ENCODE measurements around the gene RDH16. TPM values are rescaled to one million over a fixed set of nuclear protein-coding genes. Genes with fewer than 3 reads are reported as not detected.
A peak's percentile ranks its signal among the peaks of the same experiment; 100 is the strongest.

The RDH16 gene
- total and polyA plus RNA-seq, 2 donors from 2014 or later: 0.15 to 0.41 TPM

GRCh38 chr12:56948881-56949280 lies 8.5 kb downstream of the RDH16 start:
- DNase-seq (peak in 1 of 5 donors; percentile 9), FAIRE-seq (no peak)
- H3K27me3 ChIP-seq (ENCODE audit: control insufficient read depth, insufficient read depth, low read length): no peaks in the 10 kb centered on the region
- no peak overlapping the region for H3K9ac ChIP-seq (ENCODE audit: low read length in 3 of 3)
- no peak overlapping the region for H3K4me3 ChIP-seq (ENCODE audit: low read length in 3 of 3)
- H3K36me3 ChIP-seq (ENCODE audit: control insufficient read depth in 2 of 3, insufficient read depth in 3 of 3, low read length in 3 of 3): no peaks in the 10 kb centered on the region
- H3K9me3 ChIP-seq (ENCODE audit: control insufficient read depth in 2 of 3, insufficient read depth in 1 of 3, low read length in 3 of 3): no peaks in the 10 kb centered on the region
- no peak overlapping the region for H3K27ac ChIP-seq (ENCODE audit: low read depth in 2 of 2, low read length in 2 of 2)
- no peaks in the 10 kb centered on the region for H3K4me1 ChIP-seq (ENCODE audit: control insufficient read depth in 2 of 3, insufficient read depth in 2 of 3, low read depth in 1 of 3, low read length in 3 of 3)
- intact Hi-C loops (cut with DNase I): no loop called here
- TF ChIP-seq CTCF (IDR thresholded peaks at IDR 0.05; ENCODE audit: borderline replicate concordance, extremely low read depth, insufficient read depth): no peak

- H3K9me3 ChIP-seq (ENCODE audit: control insufficient read depth in 2 of 3, insufficient read depth in 1 of 3, low read length in 3 of 3): no peaks in the 10 kb centered on the region
- TF ChIP-seq CTCF (IDR thresholded peaks at IDR 0.05; ENCODE audit: borderline replicate concordance, extremely low read depth, insufficient read depth): no peak
- FAIRE-seq: no peak
These were observed 9.0 kb downstream of the RDH16 start for GRCh38 chr12:56948457-56948777.

GRCh38 chr12:56947633-56948456 lies 9.6 kb downstream of the RDH16 start:
- DNase-seq: no peak
- Histone ChIP-seq H3K9ac (ENCODE audit: low read length in 3 of 3) (no peak overlapping the region), H3K9me3 (ENCODE audit: control insufficient read depth in 2 of 3, insufficient read depth in 1 of 3, low read length in 3 of 3) (no peaks in the 10 kb centered on the region), H3K4me1 (ENCODE audit: control insufficient read depth in 2 of 3, insufficient read depth in 2 of 3, low read depth in 1 of 3, low read length in 3 of 3) (no peaks in the 10 kb centered on the region), H3K27me3 (ENCODE audit: control insufficient read depth, insufficient read depth, low read length) (no peaks in the 10 kb centered on the region), H3K36me3 (ENCODE audit: control insufficient read depth in 2 of 3, insufficient read depth in 3 of 3, low read length in 3 of 3) (no peaks in the 10 kb centered on the region), H3K4me3 (ENCODE audit: low read length in 3 of 3) (no peak overlapping the region), H3K27ac (ENCODE audit: low read depth in 2 of 2, low read length in 2 of 2) (no peak overlapping the region)
- no peak for TF ChIP-seq CTCF (IDR thresholded peaks at IDR 0.05; ENCODE audit: borderline replicate concordance, extremely low read depth, insufficient read depth)
- no peak for FAIRE-seq
- intact Hi-C loops (cut with DNase I): no loop called here

More at GRCh38 chr12:56948457-56948777, 9.0 kb downstream of the RDH16 start:
- H3K27ac ChIP-seq (ENCODE audit: low read depth in 2 of 2, low read length in 2 of 2): no peak overlapping the region
- intact Hi-C loops (cut with DNase I): no loop called here
- no peaks in the 10 kb centered on the region for H3K36me3 ChIP-seq (ENCODE audit: control insufficient read depth in 2 of 3, insufficient read depth in 3 of 3, low read length in 3 of 3)
- H3K9ac ChIP-seq (ENCODE audit: low read length in 3 of 3): no peak overlapping the region
- H3K4me3 ChIP-seq (ENCODE audit: low read length in 3 of 3): no peak overlapping the region
- no peak for DNase-seq
- H3K4me1 ChIP-seq (ENCODE audit: control insufficient read depth in 2 of 3, insufficient read depth in 2 of 3, low read depth in 1 of 3, low read length in 3 of 3): no peaks in the 10 kb centered on the region
- H3K27me3 ChIP-seq (ENCODE audit: control insufficient read depth, insufficient read depth, low read length): no peaks in the 10 kb centered on the region

Measured in kidney (tissue), 14 donors.